Renal cortical epithelial cell (primary cell): ENCODE results near the gene TNRC6C. TPM values are rescaled to one million over a fixed set of nuclear protein-coding genes. Genes with fewer than 3 reads are reported as not detected.
A peak's percentile ranks its signal among the peaks of the same experiment; 100 is the strongest.

ENCODE experiments used
- DNase-seq: peaks from one replicate; pipeline ENCODE4 v3.0.0-alpha.2; 2011; ENCODE audit warnings: low read depth
- total RNA-seq: library from RNA; depleted of rRNA; stranded (reverse); fragments of >200 nt; gene quantifications from 2 replicates; pipeline ENCODE4 v1.2.3, GENCODE V29; 2014

The TNRC6C gene
- total RNA-seq, 1 donor from 2014 or later = 2.3 TPM

DNA sequence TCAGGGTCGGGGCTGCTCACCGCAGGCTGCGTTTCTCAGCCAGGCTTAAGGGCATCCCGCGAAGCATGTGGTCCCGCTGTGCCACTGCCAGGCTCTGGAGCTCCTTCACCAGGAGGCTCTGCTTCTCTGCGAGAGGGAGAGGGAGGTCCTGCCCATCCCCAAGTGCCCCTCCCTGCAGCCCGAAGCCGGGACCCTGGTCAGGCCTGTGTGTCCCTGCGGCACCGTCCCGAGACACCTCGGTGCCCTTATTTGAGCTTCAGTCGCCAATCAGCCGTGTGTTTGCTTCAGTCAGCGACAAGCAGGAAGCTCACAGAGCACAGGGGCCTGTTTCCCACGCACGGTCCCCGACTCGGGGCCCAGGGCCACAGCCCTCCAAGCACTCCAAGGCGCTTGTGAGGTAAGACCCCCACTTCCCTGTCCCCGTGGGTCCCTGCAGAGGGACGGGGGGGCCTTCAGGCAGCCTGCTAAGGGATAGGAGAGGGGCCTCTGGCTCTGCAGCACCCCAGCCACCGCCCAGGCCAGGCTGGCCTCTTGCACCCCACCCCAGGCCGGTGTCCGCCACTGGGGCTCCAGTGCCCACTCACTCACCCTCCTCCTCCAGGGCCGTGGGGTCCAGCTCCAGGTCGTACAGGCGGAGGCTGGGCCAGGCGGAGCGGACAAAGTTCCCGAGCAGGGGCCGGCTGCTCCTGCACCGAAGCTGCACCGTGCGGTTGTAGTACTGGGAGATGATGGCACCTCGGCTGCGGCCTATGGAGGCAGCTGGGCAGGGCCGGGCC is 166.8 kb downstream of the TNRC6C start:
- no peak for DNase-seq

DNA sequence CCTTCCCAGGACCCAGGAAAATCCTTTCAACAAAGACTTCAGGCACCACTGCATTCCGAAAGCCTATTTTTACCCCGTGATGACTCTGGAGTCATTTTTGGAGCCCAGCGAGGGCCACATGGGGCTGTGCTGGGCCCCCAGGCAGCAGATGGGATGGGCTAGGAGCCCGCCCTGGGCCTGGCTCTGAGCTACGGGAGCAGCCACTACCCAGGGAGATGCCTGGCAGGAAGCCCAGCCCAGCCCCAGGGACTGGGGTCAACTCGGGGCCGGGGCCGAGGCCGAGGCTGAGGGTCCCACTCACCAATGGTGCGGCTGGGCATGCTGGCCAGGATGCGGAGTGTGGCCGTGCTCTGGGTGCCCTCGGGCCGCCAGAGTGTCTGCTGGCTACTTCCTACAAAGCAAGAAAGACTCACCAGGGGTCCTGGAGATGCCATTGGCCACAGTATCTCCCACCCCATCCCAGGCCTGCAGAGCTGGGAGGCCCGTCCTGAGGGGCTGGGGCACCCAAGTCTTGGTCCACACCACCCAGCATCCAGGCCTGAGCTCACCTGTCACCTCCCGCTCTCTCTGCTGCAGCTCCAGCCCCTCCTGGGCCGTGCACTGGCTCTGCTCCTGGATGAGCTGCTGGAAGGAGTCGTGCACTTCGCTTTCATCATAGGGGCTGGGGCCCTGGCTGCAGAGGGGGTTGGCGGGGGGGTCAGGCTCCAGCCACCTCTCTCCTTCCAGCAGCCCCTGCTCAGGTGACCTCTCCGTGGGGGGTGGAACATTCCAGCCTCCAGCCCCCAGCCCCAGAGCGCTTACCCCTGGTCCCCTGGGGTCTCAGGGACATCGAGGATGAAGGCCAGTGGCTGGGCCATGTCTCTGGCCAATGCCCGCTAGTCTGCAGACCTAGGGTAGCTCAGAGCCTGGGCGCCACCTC is 167.7 kb downstream of the TNRC6C start:
- no peak for DNase-seq

GRCh38 chr17:78126895-78127238 is 168.4 kb downstream of the TNRC6C start:
- no peak for DNase-seq

GRCh38 chr17:78127239-78127887 is 168.9 kb downstream of the TNRC6C start:
- DNase-seq = no peak

DNA sequence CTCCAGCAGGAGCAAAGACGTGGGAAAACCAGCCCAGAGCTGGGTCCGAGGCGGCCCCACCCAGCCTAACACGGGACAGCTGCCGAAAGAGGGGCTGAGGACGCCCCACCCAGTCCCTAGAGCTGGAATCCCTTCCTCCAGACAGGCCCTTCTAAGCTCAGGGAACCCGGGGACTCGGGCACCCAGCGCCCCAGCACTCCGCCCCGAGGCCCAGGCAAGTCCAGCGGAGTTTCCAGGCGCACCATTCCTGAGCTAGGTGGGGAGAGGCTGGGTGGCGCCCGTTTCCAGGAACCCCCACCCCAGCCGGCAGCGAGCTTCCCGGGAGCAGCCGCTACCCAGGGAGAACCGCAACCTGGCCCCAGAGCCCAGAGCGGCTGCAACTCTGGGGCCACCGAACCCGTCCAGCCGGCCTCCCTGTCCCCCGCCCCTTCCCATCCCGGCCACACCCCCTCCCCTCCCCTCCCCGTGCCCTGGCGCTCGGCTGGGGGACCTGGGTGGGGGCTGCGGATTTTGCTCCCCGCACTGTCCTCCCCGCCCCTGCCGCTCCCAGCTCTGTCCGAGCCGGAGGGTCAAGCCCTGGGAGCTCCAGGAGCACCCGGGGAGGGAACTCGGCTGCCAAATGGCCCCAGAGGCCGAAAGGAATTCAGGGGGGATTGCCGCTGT is 169.5 kb downstream of the TNRC6C start:
- DNase-seq = no peak

DNA sequence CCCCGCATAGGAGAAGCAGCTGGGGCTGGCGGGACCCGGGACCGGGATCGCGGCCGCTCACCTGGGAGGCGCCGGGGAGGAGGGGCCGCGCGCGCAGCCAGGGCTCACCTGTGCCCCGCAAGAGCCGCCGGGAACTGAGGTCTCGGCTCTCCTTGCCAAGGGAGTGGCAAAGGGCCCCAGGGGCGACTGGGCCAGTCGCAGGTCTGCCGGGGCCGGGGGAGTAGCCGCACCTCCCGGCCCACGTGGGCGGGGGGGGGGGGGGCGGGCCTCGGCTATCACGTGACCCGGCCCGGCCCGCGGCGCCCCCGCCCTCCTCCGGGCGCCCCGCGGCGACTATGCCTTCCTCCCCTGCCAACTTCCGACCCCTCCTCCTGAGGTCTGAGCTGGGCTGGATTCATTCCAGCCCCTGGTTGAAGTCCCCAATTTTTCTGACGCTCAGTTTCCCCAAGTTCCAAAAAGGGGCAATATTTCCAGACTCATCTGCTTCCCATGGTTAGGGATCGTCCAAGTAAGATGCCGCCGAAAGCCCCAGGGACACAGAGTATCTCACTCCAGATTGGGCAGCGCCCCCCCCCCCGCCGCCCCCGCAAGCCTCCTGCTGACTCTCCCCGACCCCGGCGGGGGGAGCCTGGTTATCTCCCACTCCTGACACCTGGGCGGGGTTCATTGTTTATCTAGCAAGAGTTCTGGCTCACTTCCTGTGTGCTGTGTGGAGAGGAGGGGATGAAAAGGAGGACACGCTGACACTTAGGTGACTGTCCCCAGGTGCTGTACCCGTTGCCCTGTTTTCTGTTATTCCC is 170.2 kb downstream of the TNRC6C start, which contains the start of gene TMC6:
Gene TMC6 (minus strand): TSS at position 205 of the 800 bp plus-strand sequence. CDS start 1,923 bp downstream, outside the sequence.
- no peak for DNase-seq

DNA sequence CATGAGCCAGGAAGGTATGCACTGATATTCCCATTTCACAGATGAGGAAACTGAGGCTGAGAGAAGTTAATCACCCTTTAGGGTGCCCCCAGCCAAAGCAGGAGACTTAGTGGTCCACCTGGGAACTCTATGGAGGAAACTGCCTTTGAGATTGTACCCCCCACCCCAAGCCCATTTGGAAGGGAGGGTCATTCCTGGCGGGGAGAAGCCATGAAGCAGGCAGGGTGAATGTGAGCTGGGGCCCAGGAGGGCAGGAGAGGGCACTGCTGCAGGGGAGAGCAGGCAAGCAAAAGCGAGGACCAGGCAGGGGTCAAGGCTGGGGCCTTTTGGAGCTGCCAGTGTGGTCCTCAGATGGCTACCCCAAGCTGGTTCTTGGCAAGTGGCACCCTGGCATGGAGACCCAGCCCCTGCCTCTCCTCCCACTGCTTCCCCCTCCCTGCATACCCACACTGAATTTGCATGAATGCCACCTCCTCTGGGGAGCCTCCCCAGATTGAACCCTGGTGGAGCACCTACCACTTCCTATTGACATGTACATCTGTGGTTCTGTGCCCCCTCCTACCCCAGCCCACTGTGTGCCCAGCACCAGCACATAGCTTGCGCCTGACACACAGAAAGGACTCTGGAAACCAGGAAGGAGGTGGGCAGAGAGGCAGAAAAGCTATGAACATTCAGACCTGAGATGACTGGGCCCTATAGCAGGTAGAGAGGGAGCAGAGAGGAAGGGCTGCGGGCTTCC is 171.0 kb downstream of the TNRC6C start:
- no peak for DNase-seq

DNA sequence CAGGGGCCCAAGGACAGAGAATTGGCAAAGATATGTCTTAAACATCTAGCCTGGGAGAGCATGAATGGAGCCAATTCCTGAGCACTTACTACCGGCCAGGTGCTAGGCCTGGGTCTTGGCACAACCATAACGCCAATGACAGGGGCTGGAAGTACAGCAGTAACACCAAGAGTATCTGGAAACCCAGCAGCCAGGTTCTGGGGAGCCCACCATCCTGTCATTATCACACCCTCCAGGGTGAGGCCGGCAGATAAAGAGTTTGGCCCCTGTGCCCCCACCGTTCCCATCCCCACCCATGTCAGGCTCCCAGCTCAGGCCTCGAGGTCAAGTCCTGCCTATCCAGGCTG is 171.6 kb downstream of the TNRC6C start:
- no peak for DNase-seq

DNA sequence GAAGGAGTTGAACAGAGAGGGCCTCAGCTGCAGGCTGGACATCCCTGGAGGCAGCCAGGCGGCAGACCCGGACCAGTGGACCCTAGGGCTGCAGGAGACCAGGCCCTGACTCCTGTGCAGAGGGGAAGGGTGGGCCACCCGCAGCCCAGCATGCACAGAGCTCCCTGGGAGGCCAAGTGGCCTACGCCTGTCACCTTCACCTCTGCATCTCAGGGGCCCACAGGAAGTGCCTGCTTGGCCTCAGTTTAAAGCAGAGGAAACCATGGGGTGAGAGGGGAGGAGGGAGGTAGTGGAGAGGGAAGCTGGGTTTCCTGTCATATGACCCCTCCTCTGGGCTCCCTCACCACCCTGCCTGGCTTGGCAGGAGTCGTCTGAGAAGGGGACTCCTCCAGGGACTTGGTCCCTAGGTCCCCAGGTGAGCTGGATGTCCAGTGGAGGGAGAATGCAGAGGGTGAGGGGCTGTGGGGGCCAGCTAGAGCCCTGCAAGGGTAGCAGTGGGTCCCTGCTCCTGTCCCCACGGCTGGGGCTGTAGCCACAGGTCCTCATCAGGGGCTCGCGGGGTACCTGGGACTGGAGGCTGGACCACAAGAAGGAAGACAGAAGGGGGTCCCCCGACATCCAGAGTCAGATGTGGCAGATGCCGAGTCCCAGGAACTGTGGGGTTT is 172.1 kb downstream of the TNRC6C start, which contains the start of gene TMC8:
Gene TMC8 (plus strand): TSS at position 335 of the 665 bp plus-strand sequence. CDS start 818 bp downstream, outside the sequence.
- no peak for DNase-seq

DNA sequence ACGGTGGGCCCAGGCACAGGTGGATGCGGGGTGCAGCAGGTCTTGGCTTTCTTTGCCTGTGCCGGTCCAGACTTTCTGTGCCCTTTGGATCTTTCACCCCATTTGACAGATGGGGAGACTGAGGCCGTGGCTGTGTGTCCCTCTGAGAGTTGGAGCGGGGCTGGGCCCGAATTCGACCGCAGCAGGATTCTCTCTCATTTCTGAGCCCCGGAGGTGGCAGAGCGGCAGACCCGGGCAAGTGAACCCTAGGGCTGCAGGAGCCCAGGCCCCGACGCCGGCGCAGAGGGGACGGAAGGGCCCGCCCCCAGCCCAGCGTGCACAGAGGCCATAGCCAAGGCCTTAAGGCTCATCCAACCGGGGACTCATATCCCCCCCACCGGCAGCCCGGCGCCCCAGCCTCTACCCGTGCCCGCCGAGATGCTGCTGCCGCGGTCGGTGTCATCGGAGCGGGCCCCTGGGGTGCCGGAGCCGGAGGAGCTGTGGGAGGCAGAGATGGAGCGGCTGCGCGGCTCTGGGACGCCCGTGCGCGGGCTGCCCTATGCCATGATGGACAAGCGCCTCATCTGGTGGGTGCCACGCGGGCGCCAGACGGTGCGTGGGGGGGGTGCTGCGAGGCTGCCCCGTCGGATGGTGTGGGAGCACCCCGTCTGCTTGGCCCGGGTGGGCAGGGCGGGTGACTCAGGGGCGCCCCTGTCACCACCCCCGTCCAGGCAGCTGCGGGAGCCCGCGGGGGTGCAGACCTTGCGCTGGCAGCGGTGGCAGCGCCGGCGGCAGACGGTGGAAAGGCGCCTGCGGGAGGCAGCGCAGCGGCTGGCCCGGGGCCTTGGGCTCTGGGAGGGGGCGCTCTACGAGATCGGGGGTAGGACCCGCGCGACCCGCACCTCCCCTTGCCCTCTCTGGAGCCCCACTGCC is 172.9 kb downstream of the TNRC6C start:
- DNase-seq = no peak

- no peak for DNase-seq
These were observed 173.7 kb downstream of the TNRC6C start for GRCh38 chr17:78132084-78132676.

DNA sequence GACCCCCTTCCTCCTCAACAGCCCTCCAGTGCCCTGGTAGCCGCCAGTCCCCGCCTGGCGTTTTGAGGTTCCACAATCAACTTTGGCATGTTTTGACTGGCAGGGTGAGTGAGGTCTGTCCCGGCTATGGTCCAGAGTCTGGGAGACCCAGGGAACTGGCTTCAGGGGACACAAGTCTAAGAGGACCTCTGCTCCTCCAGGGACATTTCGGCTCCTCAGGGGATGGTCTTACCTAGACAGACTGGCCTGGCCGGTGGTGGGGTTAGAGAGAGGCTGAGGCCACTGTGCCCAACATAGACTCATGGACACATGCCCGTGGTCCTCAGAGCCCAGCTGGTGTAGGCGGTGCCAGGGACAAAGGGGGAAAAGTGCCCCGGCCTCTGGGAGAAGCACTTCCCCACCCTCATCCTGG is 174.3 kb downstream of the TNRC6C start:
- DNase-seq = no peak

DNA sequence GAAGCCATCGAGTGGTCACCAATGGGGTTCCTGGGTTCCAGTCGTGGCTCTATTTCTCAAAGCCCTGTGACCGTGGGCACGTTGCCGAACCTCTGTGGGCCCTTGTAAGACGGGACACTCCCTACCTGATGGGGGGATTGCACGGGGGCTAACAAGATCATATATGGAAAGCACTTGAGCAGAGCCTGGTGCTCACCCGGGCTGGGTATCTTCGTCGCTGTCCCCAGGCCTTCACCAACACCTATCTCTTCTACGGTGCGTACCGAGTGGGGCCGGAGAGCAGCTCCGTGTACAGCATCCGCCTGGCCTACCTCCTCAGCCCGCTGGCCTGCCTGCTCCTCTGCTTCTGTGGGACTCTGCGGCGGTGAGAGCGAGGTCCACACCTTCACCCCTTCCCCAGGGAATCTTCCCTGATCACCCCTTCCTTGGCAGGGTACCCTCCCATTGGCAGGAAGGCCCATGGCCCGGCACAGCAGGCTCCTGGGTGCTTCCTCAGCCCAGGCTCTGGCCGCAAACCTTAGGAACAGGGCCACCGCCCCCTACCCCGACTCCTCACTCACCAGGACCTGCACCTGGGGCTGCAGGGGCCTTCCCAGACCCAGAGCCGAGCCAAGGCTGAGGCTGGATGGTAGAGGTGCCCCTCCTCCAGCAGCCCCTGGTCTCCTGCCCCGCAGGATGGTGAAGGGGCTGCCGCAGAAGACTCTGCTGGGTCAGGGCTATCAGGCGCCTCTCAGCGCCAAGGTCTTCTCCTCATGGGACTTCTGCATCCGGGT is 174.9 kb downstream of the TNRC6C start:
- DNase-seq = no peak

GRCh38 chr17:78133971-78134898 is 175.7 kb downstream of the TNRC6C start:
- DNase-seq = peak; percentile 48

- DNase-seq = no peak
These were observed 176.4 kb downstream of the TNRC6C start for GRCh38 chr17:78134899-78135385.
